K562 (cell line): Measurements from ENCODE around the gene PDGFC. TPM values are rescaled to one million over a fixed set of nuclear protein-coding genes. Genes with fewer than 3 reads are reported as not detected.

ENCODE experiments used
- ATAC-seq: fragments of 200-7000 bp; cut with Tn5 transposase; 3 replicates; pipeline ENCODE4 v1.9.1; 2020; ENCODE audit warnings: moderate library complexity
- BruUV-seq: library from RNA; stranded (reverse); fragments of 400-500 nt; replicated peaks from 2 replicates; lab custom pipeline; 2021; lab: Mats Ljungman, UMichigan
- CTCF ChIA-PET: fragments of 300-600 bp; formaldehyde crosslinking; extraction: SDS; loops from one replicate; lab custom pipeline; 2021; ENCODE audit warnings: low intra/inter-chr PET ratio; lab: Yijun Ruan, JAX
- POLR2A ChIA-PET: fragments of 300-600, 350-650 bp; sonication (Branson Sonifier 250); formaldehyde crosslinking; extraction: SDS; loops from one replicate; lab custom pipeline; 2021; ENCODE audit warnings: antibody characterized with exemption, inconsistent platforms; lab: Yijun Ruan, JAX
- DNase-seq, 4 experiments: peaks; one replicate each; pipeline versions ENCODE4 v3.0.0 to v3.0.0-alpha.2; 2011 to 2018; ENCODE audit warnings: low spot score in 3 of 4, mixed read lengths in 3 of 4; ENCODE audit errors: extremely low read depth in 1 of 4
- FAIRE-seq: peaks from 2 replicates; lab custom pipeline; 2011; peaks lifted over from hg19 to GRCh38; lab: Jason Lieb, UNC
- H2AFZ ChIP-seq: 2 replicates; pipeline ENCODE4 v1.6.0; 2011; ENCODE audit warnings: low read depth, low read length, control low read depth, inconsistent platforms
- H3K27ac ChIP-seq: fragments of 200-600 bp; 3 replicates; pipeline ENCODE4 v1.8.0; 2011; ENCODE audit warnings: low read depth, mild to moderate bottlenecking, control low read depth, inconsistent platforms, low read length, moderate library complexity, mixed read lengths; ENCODE audit errors: extremely low read depth
- H3K27me3 ChIP-seq, 2 experiments: fragments of 300-600 bp in 1 of 2; 2 replicates in 1 of 2; 3 replicates in 1 of 2; pipeline versions ENCODE4 v1.6.0 to v1.8.0; 2011; ENCODE audit warnings: inconsistent platforms in 2 of 2, low read length in 2 of 2, mild to moderate bottlenecking in 1 of 2, mixed read lengths in 1 of 2, moderate library complexity in 1 of 2; ENCODE audit not compliant: control insufficient read depth in 2 of 2, insufficient read depth in 2 of 2
- H3K36me3 ChIP-seq: fragments of 300-600 bp; 3 replicates; pipeline ENCODE4 v1.8.0; 2011; ENCODE audit warnings: mild to moderate bottlenecking, low read length, inconsistent platforms; ENCODE audit not compliant: control insufficient read depth, insufficient read depth
- H3K4me1 ChIP-seq, 2 experiments: fragments of 200-600 bp in 1 of 2; replicated peaks in 1 of 2; 2 replicates in 1 of 2; 3 replicates in 1 of 2; pipeline versions ENCODE4 v1.5.1 to v1.8.0; 2011; ENCODE audit warnings: inconsistent platforms in 2 of 2, low read length in 2 of 2, mild to moderate bottlenecking in 1 of 2, mixed read lengths in 1 of 2, moderate library complexity in 1 of 2; ENCODE audit not compliant: control insufficient read depth in 2 of 2, insufficient read depth in 2 of 2
- H3K4me2 ChIP-seq: 2 replicates; pipeline ENCODE4 v1.6.1; 2011; ENCODE audit warnings: low read length, control low read depth, inconsistent platforms, mixed read lengths; ENCODE audit not compliant: insufficient read depth
- H3K4me3 ChIP-seq: fragments of 200-600 bp; sonication (generic), shearing (Covaris generic); 2 replicates; pipeline ENCODE4 v1.5.1; 2016; ENCODE audit warnings: control low read depth, inconsistent platforms
- H3K79me2 ChIP-seq: fragments of 200-600 bp; 3 replicates; pipeline ENCODE4 v1.8.0; 2011; ENCODE audit warnings: low read length, inconsistent platforms; ENCODE audit not compliant: control insufficient read depth, insufficient read depth
- H3K9ac ChIP-seq, 2 experiments: 2 replicates each; pipeline versions ENCODE4 v1.6.0 to v1.6.1; 2011; ENCODE audit warnings: low read depth in 2 of 2, low read length in 2 of 2, control low read depth in 1 of 2, inconsistent platforms in 1 of 2, mild to moderate bottlenecking in 1 of 2, mixed read lengths in 1 of 2; ENCODE audit not compliant: insufficient read depth in 1 of 2
- H3K9me1 ChIP-seq: one replicate; pipeline ENCODE4 v1.6.0; 2011; ENCODE audit warnings: inconsistent platforms, mild to moderate bottlenecking, low read length, moderate library complexity; ENCODE audit not compliant: control insufficient read depth, insufficient read depth
- H3K9me3 ChIP-seq: replicated peaks from 2 replicates; pipeline ENCODE4 v1.5.1; 2011; ENCODE audit warnings: low read depth, low read length, inconsistent platforms; ENCODE audit not compliant: control insufficient read depth, insufficient read depth
- H4K20me1 ChIP-seq: replicated peaks from 2 replicates; pipeline ENCODE4 v1.6.1; 2011; ENCODE audit warnings: low read length, inconsistent platforms, mixed read lengths; ENCODE audit not compliant: control insufficient read depth, insufficient read depth
- DMBX1 ChIP-seq: fragments of 250-450 bp; sonication (Bioruptor Pico); IDR thresholded peaks from 2 replicates; pipeline ENCODE4 v1.8.0; 2022; ENCODE audit warnings: inconsistent platforms, mild to moderate bottlenecking, moderate library complexity, borderline replicate concordance
- ELF1 ChIP-seq: fragments of 200-800 bp; sonication (Bioruptor generic); IDR thresholded peaks from 2 replicates; pipeline ENCODE4 v1.6.1; 2016; ENCODE audit warnings: missing genetic modification characterization, missing compliant biosample characterization
- NCOR1 ChIP-seq: fragments of 450-650 bp; IDR thresholded peaks from 2 replicates; pipeline ENCODE4 v1.6.1; 2016; ENCODE audit warnings: mild to moderate bottlenecking, moderate library complexity
- SMARCB1 ChIP-seq: IDR thresholded peaks from 2 replicates; pipeline ENCODE4 v1.6.1; 2011; ENCODE audit warnings: improper control_type of control experiment, low read depth; ENCODE audit not compliant: insufficient read length
- SMC3 ChIP-seq: conservative IDR thresholded peaks from 2 replicates; pipeline ENCODE4 v1.6.1; 2011; ENCODE audit warnings: low read depth, low read length, improper control_type of control experiment; ENCODE audit not compliant: insufficient read depth
- ZNF707 ChIP-seq: fragments of 250-450 bp; sonication (Bioruptor Pico); conservative IDR thresholded peaks from 2 replicates; pipeline ENCODE4 v1.8.0; 2022; ENCODE audit warnings: inconsistent platforms, mild to moderate bottlenecking, moderate library complexity
- WGBS: fragments of 100-300 bp; shearing (Covaris generic); methylation state at CpG from one replicate; pipeline ENCODE4 v1.1.6; 2016; ENCODE audit warnings: low coverage, mixed read lengths; ENCODE audit not compliant: insufficient coverage; ENCODE audit errors: missing lambda C conversion rate; 5-methylcytosine and 5-hydroxymethylcytosine counted together
- in situ Hi-C: fragments of 300-500 bp; cut with MboI; formaldehyde crosslinking; loops from 4 replicates; pipeline ENCODE4 v1.15.0; 2018; ENCODE audit warnings: inconsistent platforms, mixed read lengths
- intact Hi-C: fragments of 100-400 bp; cut with micrococcal nuclease; formaldehyde crosslinking; loops from 2 replicates; pipeline ENCODE4 v1.14.2; 2022
- polyA plus RNA-seq, 8 experiments: library from polyadenylated mRNA; depleted of rRNA in 4 of 8; stranded (reverse) in 5 of 8; unstranded in 3 of 8; fragments of >200 nt; fragmentation: Nextera tagmentation in 2 of 8; fragmentation: Illumina TruSeq in 1 of 8; extraction: Ambion mirVana in 2 of 8; extraction: Trizol in 1 of 8; gene quantifications; 2 replicates each; pipeline versions ENCODE4 v1.2.1 to v1.2.3, GENCODE V29; 2011 to 2014; ENCODE audit warnings: inconsistent platforms in 1 of 8, missing spikeins in 1 of 8
- total RNA-seq, 7 experiments: library from RNA; depleted of rRNA in 6 of 7; stranded (reverse); fragments of >200 nt in 6 of 7; fragmentation: Illumina TruSeq in 2 of 7; extraction: Trizol in 2 of 7; gene quantifications; 2 replicates each; pipeline versions ENCODE4 v1.2.1 to v1.2.3, GENCODE V29; 2011 to 2021; ENCODE audit warnings: low replicate concordance in 1 of 7
- TF ChIP-seq, protein P1 (sequence below), 2 experiments: fragments of 450-650 bp in 1 of 2; sonication (generic) in 1 of 2; formaldehyde crosslinking in 1 of 2; IDR thresholded peaks; 2 replicates each; pipeline versions ENCODE4 v1.7.1 to v1.9.0; 2016 to 2022; ENCODE audit warnings: inconsistent platforms in 1 of 2, mild to moderate bottlenecking in 1 of 2, missing genetic modification reagents in 1 of 2

The PDGFC gene
- total and polyA plus RNA-seq, 9 of the 15 experiments (the other 6 are each of a cell fraction or from before 2014, with no cell fraction given): not detected

GRCh38 chr4:157020882-157021281 lies 49.3 kb upstream of the PDGFC start:
- no peaks in the 10 kb centered on the region for H3K4me1 ChIP-seq
- no peaks in the 10 kb centered on the region for H3K79me2 ChIP-seq
- H3K9me1 ChIP-seq: no peaks in the 10 kb centered on the region
- BruUV-seq: no TSS peak
- in situ Hi-C loops: no loop called here
- H3K4me2 ChIP-seq: no peak overlapping the region
- H3K4me3 ChIP-seq: no peak overlapping the region
- DNase-seq: no peak
- no peak for ATAC-seq
- ChIA-PET POLR2A (no interaction called here), CTCF (no interaction called here)
- H3K27me3 ChIP-seq: no peaks in the 10 kb centered on the region
- no peaks in the 10 kb centered on the region for H3K36me3 ChIP-seq
- H3K27ac ChIP-seq: no peak overlapping the region
- H2AFZ ChIP-seq: no peak overlapping the region
- no peaks in the 10 kb centered on the region for H4K20me1 ChIP-seq
- TF ChIP-seq ZNF707 (no peak), SMARCB1 (no peak), ELF1 (tag) (no peak), NCOR1 (no peak)
- no peaks in the 10 kb centered on the region for H3K9me3 ChIP-seq
- no peak for FAIRE-seq
- no peak overlapping the region for H3K9ac ChIP-seq
- WGBS: 0% methylated on average over 1 of the region's 1 CpG
- intact Hi-C loops: no loop called here

GRCh38 chr4:157018920-157019490 lies 47.4 kb upstream of the PDGFC start:
- FAIRE-seq (no peak), ATAC-seq (no peak), DNase-seq (no peak)
- H3K27ac ChIP-seq: no peak overlapping the region
- ChIA-PET CTCF (no interaction called here), POLR2A (no interaction called here)
- H3K9me1 ChIP-seq: no peaks in the 10 kb centered on the region
- H3K4me2 ChIP-seq: no peak overlapping the region
- no peaks in the 10 kb centered on the region for H3K9me3 ChIP-seq
- H3K9ac ChIP-seq: no peak overlapping the region
- intact Hi-C loops: no loop called here
- no TSS peak for BruUV-seq
- no peaks in the 10 kb centered on the region for H3K4me1 ChIP-seq
- no peaks in the 10 kb centered on the region for H3K79me2 ChIP-seq
- no peaks in the 10 kb centered on the region for H3K36me3 ChIP-seq
- WGBS: 0% methylated on average over 3 of the region's 3 CpGs
- no peak overlapping the region for H2AFZ ChIP-seq
- in situ Hi-C loops: no loop called here
- no peaks in the 10 kb centered on the region for H4K20me1 ChIP-seq
- H3K4me3 ChIP-seq: no peak overlapping the region
- no peaks in the 10 kb centered on the region for H3K27me3 ChIP-seq
- TF ChIP-seq DMBX1 (CRISPR knock-in tag) (no peak), SMC3 (no peak)
- TF ChIP-seq, protein P1, sequence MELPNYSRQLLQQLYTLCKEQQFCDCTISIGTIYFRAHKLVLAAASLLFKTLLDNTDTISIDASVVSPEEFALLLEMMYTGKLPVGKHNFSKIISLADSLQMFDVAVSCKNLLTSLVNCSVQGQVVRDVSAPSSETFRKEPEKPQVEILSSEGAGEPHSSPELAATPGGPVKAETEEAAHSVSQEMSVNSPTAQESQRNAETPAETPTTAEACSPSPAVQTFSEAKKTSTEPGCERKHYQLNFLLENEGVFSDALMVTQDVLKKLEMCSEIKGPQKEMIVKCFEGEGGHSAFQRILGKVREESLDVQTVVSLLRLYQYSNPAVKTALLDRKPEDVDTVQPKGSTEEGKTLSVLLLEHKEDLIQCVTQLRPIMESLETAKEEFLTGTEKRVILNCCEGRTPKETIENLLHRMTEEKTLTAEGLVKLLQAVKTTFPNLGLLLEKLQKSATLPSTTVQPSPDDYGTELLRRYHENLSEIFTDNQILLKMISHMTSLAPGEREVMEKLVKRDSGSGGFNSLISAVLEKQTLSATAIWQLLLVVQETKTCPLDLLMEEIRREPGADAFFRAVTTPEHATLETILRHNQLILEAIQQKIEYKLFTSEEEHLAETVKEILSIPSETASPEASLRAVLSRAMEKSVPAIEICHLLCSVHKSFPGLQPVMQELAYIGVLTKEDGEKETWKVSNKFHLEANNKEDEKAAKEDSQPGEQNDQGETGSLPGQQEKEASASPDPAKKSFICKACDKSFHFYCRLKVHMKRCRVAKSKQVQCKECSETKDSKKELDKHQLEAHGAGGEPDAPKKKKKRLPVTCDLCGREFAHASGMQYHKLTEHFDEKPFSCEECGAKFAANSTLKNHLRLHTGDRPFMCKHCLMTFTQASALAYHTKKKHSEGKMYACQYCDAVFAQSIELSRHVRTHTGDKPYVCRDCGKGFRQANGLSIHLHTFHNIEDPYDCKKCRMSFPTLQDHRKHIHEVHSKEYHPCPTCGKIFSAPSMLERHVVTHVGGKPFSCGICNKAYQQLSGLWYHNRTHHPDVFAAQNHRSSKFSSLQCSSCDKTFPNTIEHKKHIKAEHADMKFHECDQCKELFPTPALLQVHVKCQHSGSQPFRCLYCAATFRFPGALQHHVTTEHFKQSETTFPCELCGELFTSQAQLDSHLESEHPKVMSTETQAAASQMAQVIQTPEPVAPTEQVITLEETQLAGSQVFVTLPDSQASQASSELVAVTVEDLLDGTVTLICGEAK (IDR thresholded peaks at IDR 0.05): no peak
- TF ChIP-seq, protein P1 (CRISPR knock-in tag; IDR thresholded peaks at IDR 0.05): no peak
